Loucy (cell line): ENCODE results near the gene STXBP6.

Experiments used
- H2AFZ ChIP-seq: fragments of 200-600 bp; sonication (generic); 2 replicates; pipeline ENCODE4 v1.6.0; 2016; ENCODE audit warnings: antibody characterized with exemption, mild to moderate bottlenecking, low read length, moderate library complexity
- H3F3A ChIP-seq: fragments of 200-600 bp; 2 replicates; pipeline ENCODE4 v1.6.0; 2016; ENCODE audit warnings: antibody characterized with exemption, low read depth, mild to moderate bottlenecking
- H3K27me3 ChIP-seq: fragments of 200-600 bp; sonication (generic); 2 replicates; pipeline ENCODE4 v1.6.1; 2014; ENCODE audit warnings: low read length, mild to moderate bottlenecking; ENCODE audit not compliant: insufficient read depth, poor library complexity, severe bottlenecking
- H3K36me3 ChIP-seq: fragments of 200-600 bp; sonication (generic); 2 replicates; pipeline ENCODE4 v1.6.1; 2016; ENCODE audit warnings: low read length; ENCODE audit not compliant: insufficient read depth
- H3K4me1 ChIP-seq: fragments of 200-600 bp; sonication (generic); 2 replicates; pipeline ENCODE4 v1.5.1; 2014; ENCODE audit warnings: low read length, mild to moderate bottlenecking; ENCODE audit not compliant: insufficient read depth, poor library complexity, severe bottlenecking
- H3K4me2 ChIP-seq: fragments of 200-600 bp; sonication (generic); 2 replicates; pipeline ENCODE4 v1.6.0; 2014; ENCODE audit warnings: antibody characterized with exemption, low read length, low read depth, mild to moderate bottlenecking; ENCODE audit not compliant: poor library complexity, severe bottlenecking
- H3K4me3 ChIP-seq: fragments of 200-600 bp; sonication (generic); 2 replicates; pipeline ENCODE4 v1.5.1; 2014; ENCODE audit warnings: low read length, mild to moderate bottlenecking, mixed read lengths; ENCODE audit not compliant: poor library complexity, severe bottlenecking
- H3K79me2 ChIP-seq: fragments of 200-600 bp; sonication (generic); 2 replicates; pipeline ENCODE4 v1.6.1; 2014; ENCODE audit warnings: low read length; ENCODE audit not compliant: insufficient read depth
- H3K9ac ChIP-seq: fragments of 200-600 bp; sonication (generic); 2 replicates; pipeline ENCODE4 v1.6.0; 2014; ENCODE audit warnings: mild to moderate bottlenecking, low read depth, low read length, moderate library complexity; ENCODE audit not compliant: poor library complexity, severe bottlenecking
- H3K9me2 ChIP-seq: fragments of 200-600 bp; sonication (generic); replicated peaks from 2 replicates; pipeline ENCODE4 v1.6.1; 2016; ENCODE audit warnings: low read depth, low read length, mixed read lengths
- H3K9me3 ChIP-seq: fragments of 200-600 bp; sonication (generic); 2 replicates; pipeline ENCODE4 v1.6.1; 2014; ENCODE audit warnings: mild to moderate bottlenecking, antibody characterized with exemption, low read length, low read depth; ENCODE audit not compliant: insufficient read depth
- H4K20me1 ChIP-seq: fragments of 200-600 bp; sonication (generic); 2 replicates; pipeline ENCODE4 v1.6.0; 2014; ENCODE audit warnings: antibody characterized with exemption, low read length, mild to moderate bottlenecking; ENCODE audit not compliant: insufficient read depth, poor library complexity, severe bottlenecking
- EZH2phosphoT487 ChIP-seq: fragments of 200-600 bp; IDR thresholded peaks from 2 replicates; pipeline ENCODE4 v1.6.1; 2018; ENCODE audit warnings: antibody characterized with exemption, mild to moderate bottlenecking, moderate library complexity, borderline replicate concordance
- TF ChIP-seq, protein P1 (sequence below): fragments of 200-600 bp; sonication (generic); conservative IDR thresholded peaks from 2 replicates; pipeline ENCODE4 v1.5.1; 2014; ENCODE audit warnings: mild to moderate bottlenecking, antibody characterized with exemption, low read length

Gene STXBP6

DNA sequence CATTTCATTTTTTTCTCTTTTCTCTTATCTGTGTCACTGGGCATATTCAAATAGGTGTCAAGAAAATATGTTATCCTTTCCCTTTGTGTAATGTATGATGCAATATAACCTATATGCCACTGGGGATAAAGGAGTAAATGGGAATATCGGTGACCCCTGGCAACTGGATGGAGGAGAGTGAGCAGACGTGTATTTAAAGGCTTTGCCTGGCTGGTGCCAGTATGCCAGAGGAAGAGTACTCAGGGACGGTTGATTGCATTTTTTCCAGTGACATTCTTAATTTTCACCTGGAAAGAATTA, 12.0 kb upstream of the STXBP6 start:
- Histone ChIP-seq H3K79me2 (no peaks in the 10 kb centered on the region), H3K4me3 (no peak overlapping the region), H3K9me3 (no peaks in the 10 kb centered on the region), H4K20me1 (no peaks in the 10 kb centered on the region), H3K4me1 (no peaks in the 10 kb centered on the region), H3K27me3 (no peaks in the 10 kb centered on the region), H3K9ac (no peak overlapping the region), H3F3A (no peaks in the 10 kb centered on the region), H2AFZ (no peak overlapping the region), H3K36me3 (no peaks in the 10 kb centered on the region), H3K9me2 (no peaks in the 10 kb centered on the region), H3K4me2 (no peak overlapping the region)
- no peak for TF ChIP-seq EZH2phosphoT487

DNA sequence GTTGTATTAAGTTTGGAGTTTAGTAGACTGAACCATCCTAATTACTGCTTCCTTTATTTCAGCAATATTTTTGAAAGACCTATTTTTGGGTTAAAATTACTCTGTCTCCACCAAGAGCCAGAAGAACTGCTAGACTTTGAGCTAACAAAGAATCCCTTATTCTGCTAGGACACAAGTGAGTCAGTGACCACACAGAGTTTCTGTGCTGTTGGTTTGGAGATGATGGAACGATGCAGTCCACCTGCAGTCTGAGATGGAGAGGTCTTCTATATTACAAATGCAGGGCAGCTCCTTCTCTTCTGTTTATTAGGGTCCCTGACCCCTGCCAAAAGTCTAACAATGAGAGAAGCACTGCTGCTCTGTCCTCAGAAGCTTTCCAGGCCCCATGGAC, 6.7 kb upstream of the STXBP6 start:
- Histone ChIP-seq H3K36me3 (no peaks in the 10 kb centered on the region), H3F3A (no peaks in the 10 kb centered on the region), H2AFZ (no peak overlapping the region), H3K79me2 (no peaks in the 10 kb centered on the region), H3K9me2 (no peaks in the 10 kb centered on the region), H3K4me2 (no peak overlapping the region), H3K9ac (no peak overlapping the region), H3K27me3 (no peaks in the 10 kb centered on the region), H3K9me3 (no peaks in the 10 kb centered on the region), H4K20me1 (no peaks in the 10 kb centered on the region), H3K4me3 (no peak overlapping the region), H3K4me1 (no peaks in the 10 kb centered on the region)
- no peak for TF ChIP-seq EZH2phosphoT487
- TF ChIP-seq, protein P1, sequence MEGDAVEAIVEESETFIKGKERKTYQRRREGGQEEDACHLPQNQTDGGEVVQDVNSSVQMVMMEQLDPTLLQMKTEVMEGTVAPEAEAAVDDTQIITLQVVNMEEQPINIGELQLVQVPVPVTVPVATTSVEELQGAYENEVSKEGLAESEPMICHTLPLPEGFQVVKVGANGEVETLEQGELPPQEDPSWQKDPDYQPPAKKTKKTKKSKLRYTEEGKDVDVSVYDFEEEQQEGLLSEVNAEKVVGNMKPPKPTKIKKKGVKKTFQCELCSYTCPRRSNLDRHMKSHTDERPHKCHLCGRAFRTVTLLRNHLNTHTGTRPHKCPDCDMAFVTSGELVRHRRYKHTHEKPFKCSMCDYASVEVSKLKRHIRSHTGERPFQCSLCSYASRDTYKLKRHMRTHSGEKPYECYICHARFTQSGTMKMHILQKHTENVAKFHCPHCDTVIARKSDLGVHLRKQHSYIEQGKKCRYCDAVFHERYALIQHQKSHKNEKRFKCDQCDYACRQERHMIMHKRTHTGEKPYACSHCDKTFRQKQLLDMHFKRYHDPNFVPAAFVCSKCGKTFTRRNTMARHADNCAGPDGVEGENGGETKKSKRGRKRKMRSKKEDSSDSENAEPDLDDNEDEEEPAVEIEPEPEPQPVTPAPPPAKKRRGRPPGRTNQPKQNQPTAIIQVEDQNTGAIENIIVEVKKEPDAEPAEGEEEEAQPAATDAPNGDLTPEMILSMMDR, result no peak

DNA sequence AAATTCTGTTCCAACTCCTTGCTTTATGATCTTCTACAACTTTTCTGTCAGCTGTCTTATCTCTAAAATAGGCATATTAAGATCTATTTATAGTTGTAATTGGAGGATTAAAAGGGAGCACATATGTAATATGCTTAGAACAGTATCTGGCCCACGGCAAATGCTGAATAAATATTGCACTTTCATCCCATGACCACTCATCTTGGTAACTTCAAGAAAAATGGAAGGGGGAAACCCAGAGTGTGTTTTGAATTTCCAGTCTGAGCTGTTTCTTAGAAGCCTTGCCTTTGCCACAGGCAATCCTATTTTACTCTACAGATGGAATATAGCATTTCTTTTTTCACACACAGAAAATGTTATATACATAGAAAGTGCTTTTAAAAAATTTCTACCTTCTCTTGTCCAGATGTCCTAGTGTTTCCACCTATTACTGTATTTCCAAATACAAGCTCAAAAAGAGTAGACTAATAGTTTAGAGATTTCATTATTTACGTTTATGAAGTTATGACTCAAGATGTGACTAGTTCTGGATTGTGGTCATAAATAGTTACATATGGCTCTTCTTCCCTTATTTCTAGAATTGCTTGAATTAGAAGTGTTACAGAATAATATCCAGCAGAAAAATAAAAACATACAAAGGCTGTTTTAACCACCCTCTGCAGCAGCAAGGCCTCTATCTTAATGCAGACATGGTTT, 6.2 kb upstream of the STXBP6 start:
- TF ChIP-seq EZH2phosphoT487, result no peak
- TF ChIP-seq, protein P1, result no peak
- H3K27me3 ChIP-seq, result no peaks in the 10 kb centered on the region
- no peak overlapping the region for H3K4me2 ChIP-seq

DNA sequence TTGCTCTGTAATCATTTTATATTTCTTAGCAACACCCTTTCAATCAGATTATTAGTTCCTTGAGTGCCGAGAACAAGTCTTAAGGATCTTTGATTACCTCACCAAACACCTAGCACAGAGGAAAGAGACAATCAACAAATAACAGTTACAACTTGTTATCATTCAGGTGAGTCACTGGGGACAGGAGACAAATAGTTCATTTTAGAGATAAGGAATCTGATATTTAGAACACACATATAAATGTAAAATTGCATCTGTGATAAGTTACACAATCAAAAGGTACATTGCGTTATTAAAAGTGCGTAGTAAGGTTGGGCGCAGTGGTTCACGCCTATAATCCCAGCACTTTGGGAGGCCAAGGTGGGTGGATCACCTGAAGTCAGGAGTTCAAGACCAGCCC, 5.1 kb upstream of the STXBP6 start:
- Histone ChIP-seq H4K20me1 (no peaks in the 10 kb centered on the region), H3K9me2 (no peaks in the 10 kb centered on the region), H3K4me3 (no peak overlapping the region), H3K27me3 (no peaks in the 10 kb centered on the region), H3K79me2 (no peaks in the 10 kb centered on the region), H3K9me3 (no peaks in the 10 kb centered on the region), H3F3A (no peaks in the 10 kb centered on the region), H3K9ac (no peak overlapping the region), H3K4me2 (no peak overlapping the region), H3K36me3 (no peaks in the 10 kb centered on the region), H3K4me1 (no peaks in the 10 kb centered on the region), H2AFZ (no peak overlapping the region)
- TF ChIP-seq, protein P1, result no peak
- no peak for TF ChIP-seq EZH2phosphoT487

More for the DNA sequence above, 6.2 kb upstream of the STXBP6 start:
- Histone ChIP-seq H3K9me3 (no peaks in the 10 kb centered on the region), H3K9me2 (no peaks in the 10 kb centered on the region), H3F3A (no peaks in the 10 kb centered on the region), H4K20me1 (no peaks in the 10 kb centered on the region), H2AFZ (no peak overlapping the region), H3K4me3 (no peak overlapping the region), H3K9ac (no peak overlapping the region), H3K79me2 (no peaks in the 10 kb centered on the region), H3K4me1 (no peaks in the 10 kb centered on the region), H3K36me3 (no peaks in the 10 kb centered on the region)
